HG03064 (cell line): ENCODE measurements around the gene CADPS.

ENCODE experiments used
- ATAC-seq: cut with Tn5 transposase; IDR thresholded peaks from one replicate; pipeline ENCODE4 v1.9.1; 2021; ENCODE audit warnings: low read depth; ENCODE audit not compliant: unreplicated experiment

CADPS gene

DNA sequence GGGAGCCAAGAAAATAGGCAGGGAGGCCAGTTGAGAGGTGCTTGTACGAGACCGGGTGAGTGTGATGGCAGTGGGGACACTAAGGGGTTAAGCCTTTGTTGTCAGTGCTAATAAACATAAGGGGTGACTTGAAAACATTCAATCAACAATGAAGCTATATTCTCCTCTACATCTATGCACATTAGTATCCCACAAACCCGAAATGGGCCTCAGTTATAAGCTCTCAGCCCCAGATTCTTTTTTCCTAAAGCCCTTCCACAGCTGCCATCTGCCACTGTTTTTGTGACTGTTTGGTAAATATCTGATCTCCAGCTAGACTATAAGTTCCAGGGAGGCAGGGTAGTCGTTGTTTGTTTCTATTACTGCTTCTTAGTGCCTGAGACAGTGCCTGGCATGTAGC is 118.2 kb downstream of the CADPS start:
- ATAC-seq: no peak

DNA sequence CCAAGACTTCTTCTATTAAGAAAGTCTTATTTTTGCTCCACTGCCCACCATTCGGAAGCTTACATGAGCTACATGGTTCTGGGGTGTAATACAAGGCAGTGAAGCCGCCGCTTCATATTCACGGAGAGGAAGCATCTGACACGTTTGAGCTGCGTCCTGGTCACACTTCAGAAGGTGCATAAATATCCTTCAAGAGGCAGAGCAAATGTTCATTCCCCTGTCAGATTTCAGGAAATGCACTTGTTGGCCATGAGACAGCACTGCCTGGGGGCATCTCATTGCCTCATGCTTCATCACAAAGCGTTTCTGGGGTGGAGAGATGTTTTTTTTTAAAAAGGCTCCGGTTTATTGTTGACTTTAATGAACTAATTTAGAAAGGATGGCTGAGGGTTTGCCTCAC is 119.9 kb downstream of the CADPS start:
- ATAC-seq: no peak

DNA sequence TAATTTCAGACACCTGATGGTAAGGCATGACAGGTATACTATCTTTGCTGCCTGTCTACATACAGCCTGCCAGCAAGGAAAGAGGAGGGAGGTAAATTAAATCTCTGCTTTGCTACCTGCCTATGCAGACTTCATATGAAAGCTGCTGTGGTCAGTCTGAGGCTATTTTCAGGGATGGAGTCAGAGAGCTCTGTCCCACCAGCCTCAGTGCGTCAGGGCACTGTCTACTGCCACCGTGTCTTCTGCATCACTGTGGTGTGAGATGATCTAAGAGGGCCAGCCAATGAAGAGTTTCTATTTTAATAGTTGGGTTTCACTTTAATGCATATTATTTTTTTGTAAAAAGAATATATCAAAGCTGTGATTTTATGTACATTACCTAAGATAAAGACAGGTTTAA is 125.6 kb downstream of the CADPS start:
- ATAC-seq: no peak

DNA sequence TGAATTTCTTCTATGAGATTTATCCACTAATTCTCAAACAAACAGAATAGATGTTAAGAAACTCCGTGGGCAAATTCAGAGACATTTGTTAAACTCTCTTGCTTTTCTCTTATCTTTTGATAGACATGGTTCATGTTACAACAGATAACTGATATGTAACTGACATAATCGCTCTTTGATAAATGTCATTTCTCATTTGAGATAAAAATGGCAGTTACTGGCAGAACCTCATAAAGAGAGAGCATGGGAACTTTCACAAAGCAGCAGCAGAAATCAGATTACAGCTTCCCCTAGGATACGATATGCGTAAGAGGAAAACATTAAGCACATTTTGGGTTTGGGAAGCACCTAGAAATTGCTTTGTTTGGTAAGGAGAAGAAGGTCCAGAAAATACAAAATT is 126.1 kb downstream of the CADPS start:
- ATAC-seq: no peak

DNA sequence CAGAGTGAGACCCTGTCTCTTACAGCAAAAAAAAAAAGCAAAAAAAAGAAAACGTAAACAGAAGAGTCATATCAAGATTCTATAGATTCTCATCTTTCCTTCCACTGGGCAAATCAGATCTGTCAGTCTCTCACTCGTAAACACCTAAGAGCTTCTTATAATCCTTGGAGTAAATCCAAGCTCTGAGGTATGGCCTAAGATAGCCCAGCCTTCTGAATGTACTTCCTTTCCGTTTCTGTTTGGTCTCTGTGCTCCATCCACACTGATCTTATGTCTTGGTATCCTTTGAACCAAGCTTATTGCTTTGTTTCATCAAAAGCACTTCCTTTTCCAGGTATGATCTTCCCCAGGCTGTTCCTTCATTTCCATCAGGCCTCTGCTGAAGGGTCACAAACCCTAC is 137.8 kb downstream of the CADPS start:
- ATAC-seq: no peak

DNA sequence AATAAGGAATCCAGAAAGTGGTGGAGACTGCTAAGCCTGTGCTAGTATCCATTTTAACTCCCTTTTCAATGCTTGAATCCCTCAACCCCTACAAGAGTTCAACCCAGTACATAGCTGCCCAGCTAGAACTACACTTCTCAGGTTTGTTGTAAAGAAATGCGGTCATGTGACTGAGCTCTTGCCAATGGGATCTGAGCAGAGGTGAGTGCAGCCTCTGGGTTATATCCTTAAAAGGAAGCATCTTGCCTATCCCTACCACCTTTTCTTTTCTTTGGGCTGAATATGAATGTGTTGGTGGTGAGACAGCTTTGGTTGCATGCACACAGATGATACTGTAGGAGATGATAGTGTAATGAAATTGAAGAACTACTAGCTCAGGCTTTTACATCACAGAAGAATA is 139.7 kb downstream of the CADPS start:
- no peak for ATAC-seq

DNA sequence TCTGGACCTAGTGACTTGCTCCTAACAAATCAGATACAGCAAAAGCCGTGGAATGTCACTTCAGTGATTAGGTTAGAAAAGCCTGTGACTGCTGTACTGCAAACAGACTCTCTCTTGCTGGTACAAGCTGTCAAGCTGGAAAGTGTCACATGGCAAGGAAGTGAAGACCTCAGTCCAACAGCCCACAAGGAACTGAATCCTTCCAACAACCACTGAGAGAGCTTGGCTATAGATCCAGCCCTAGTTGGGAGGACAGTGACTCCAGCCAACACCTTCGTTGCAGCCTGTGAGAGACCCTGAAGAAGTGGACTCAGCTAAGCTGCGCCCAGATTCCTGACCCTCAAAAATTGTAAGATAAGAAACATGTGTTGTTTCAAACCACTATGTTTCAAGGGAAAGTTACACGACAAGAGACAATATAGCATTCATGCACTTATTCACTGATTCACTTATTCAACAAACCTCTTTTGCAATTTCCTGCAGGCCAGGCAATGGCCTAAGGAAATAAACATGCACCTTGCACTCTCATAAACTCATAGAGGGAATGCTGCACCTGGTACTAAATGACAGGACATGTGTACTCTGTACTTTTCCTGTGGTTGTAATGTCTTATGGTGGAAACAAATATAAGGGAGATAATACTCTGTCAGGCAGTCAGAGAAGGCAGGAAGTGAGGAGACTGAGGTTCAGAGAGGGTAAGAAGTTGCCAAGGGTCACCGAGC is 142.9 kb downstream of the CADPS start:
- no peak for ATAC-seq

DNA sequence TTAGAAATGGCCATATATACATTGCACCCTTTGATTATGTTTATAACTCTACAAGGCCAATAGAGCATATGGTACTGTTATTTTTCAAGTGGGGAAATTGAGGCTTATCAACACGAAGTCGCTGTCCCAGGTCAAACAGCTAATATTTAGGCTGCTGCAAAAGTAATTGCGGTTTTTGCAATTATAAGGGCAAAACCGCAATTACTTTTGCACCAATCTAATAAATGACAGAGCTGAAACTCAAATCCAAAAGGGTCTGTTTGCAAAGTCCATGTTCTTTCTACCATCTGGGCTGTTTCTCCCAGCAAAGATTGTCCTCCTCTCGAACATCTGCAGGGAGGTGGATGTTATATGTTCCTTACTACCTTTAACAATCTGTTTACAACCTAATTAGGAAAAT is 147.2 kb downstream of the CADPS start:
- no peak for ATAC-seq

DNA sequence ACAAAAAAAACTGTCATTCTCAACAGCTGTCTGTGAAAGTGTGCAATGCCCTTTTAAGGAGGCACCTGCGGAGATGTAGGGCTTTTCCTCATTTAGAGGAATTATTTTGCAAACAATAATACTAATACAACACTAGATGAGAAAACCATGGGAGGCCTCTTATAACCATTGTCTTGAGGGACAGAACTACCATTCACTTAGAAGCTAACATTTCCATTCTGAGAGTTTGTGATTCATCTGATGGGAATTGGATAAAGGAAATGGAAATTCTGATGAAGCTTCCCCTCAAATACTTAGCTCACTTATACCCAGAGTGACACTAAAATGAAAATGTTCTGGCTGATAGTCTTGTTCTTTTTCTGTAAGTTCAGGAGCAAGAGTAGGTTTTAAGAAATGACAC is 147.7 kb downstream of the CADPS start:
- no peak for ATAC-seq

DNA sequence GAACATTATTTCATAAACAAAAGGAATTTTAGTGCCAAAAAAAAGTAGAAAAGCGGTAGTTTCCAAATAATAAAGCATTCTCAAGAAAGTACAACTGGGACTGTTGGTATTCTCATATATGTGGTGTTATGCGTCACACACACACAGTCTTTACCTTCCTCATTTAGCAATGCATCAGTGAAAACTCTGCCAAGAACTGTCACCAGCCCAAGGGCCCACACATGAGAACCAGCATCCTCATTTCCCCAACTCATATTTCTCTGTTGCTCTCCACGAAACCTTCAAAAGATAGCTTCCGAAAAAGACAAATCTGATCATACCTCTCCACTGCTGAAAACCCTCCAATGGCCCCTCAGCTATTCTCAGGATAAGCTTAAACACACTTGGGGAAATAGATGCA is 150.7 kb downstream of the CADPS start:
- ATAC-seq: no peak

DNA sequence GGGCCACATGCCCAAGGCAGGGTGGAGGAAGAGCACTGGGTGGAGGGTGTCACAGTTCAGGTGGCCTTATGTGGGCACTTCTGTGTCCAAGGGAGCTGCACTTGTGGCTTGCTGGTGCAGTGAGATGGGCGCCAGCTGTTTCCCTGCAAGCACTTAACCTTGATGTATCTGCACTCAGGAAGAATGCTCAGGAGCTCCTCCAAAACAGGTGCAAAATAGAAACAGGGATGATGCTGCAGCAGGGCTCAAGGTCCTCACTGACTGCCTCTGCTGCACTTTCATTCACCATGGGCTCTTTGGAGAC is 151.3 kb downstream of the CADPS start:
- no peak for ATAC-seq

DNA sequence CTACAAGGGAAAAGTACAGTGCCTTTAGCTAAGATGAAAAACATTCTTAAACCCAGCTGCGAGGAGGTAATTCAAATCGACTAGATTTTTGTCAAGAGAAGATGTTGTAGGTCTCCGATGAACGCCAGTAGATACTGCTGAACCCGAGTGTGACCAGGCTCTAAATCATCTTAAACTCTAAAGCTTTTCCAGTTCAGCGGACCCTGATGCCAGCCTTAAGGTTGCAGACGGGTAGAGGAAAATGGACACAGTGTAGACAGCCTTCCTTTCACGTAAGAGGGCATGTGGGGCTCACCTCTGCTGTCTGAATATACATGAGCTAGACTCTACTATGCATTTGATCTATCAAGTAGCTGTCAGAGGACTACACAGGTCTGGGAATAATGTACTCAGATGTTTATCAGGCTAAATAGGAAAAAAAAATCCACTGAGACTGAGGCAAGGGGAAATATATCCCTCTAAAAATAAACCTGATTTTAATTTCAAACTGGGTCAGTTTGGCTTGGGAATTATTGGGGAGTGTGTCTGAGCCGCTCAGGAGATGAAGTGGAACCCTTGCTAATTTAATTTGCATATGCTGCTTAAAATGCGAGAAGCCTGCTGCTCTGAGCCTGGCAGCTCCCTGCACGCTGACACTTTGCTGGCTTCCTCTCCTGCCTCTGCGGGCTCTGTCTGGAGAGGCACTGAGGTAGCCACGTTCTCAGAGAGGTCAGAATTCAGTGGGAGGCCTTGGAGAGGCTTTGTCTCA is 151.9 kb downstream of the CADPS start:
- no peak for ATAC-seq

DNA sequence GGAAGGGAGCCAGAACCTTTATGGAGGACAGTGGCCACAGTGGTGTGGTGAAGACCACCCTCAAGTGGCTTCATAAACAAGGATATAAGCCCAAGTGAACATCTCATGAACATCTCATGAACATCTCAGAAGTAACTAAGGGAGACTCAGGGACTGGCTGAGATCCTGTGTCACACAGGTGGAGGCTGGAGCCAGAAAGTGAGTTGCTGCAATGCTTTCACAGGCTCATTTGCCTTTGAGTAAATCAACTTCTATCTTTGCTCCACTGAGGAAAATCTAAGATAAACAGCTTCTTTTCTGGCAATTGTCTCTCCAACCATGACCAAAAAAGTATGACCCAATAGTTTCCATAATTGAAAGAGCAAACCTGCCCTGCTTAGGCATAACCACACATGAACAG is 152.9 kb downstream of the CADPS start:
- no peak for ATAC-seq

DNA sequence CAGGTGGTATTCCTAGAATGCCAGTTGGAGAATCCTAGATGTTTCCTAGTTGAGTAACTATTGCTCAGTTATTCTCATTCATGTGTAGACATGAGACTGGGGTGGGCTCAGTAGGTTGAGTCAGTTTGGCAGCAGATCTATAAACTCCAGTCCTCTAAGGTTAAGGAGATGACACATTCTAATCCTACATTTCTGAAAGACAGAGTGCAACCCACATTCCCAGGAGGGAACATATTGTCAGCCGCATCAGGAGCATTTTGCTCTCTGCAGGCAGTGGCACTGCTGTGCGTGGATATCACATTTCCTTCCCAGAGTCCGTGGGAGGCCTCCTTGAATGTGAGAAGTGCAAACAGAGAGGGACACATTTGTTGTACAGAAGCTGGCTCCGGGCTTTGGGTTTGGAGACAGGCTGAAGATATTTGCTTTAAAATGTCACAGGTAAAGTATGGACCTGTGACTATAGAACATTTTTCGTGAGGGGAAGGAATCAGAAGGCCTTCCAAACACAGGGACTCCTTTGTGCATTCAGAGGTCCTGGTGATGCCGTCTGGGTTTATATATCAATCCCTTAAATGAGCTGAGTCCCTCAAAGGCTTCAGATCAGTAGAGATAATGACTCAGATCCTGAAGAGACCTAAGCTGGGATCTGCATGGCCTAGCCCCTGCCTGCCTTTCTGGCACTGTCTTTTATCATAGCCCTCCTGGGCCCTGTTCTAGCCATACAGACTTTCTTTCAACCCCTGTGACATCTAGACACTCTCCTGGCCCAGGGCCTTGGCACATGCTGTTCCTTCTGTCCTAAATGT is 156.5 kb downstream of the CADPS start:
- ATAC-seq: no peak

DNA sequence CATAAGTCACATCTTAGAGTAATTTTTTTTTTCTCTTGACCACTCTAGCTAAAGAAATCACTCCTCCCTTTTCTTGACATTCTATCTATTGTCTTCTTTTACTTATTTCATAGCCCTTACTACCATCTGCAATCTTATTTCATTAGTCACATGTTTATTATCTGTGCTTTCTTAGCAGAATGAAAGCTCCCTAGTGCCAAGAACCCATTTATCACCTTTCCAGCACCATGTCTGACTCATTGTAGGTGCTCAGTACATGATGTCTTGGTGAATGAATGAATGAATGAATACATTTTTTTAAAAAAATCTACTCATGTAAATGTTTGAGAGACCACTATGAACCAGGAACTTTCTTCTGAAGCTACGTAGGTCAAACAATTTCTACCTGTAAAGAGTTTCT is 157.2 kb downstream of the CADPS start:
- no peak for ATAC-seq

DNA sequence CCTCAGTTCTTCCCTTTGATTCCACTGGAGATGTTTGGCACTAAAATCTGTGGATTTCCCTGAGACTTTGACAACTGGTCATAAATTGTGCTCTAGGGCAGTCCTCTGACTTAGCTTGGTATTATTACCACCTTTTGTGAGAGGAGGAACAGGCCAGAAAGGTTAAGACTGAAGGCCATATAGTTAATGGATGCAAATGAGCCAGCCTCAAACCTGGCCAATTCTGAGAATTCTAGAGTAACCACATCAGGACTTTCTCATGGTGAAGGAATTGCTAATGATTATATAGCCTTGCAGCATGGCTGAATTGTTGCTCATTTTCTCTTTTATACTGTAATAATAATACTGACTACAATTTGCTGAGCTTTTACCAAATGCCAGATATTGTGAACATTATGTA is 162.5 kb downstream of the CADPS start:
- no peak for ATAC-seq

DNA sequence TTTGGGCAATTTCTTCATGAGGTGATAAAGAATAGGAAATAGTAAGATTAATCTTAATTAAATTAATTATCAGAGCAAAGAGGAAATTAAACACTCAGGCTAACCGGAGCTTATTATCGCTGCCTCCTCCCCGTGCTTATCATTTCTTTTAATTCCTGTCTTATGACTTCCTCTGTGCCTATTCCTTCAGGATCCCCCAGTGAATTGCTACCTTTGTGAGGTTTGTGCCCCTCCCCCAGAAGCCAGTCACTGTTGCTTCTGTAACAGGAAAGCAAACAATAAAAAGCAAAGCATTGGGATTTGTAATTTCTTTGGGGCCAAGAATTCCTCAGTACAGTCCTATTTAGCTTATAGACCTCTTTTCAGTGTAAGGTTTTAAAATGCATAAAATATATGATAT is 164.5 kb downstream of the CADPS start:
- no peak for ATAC-seq

DNA sequence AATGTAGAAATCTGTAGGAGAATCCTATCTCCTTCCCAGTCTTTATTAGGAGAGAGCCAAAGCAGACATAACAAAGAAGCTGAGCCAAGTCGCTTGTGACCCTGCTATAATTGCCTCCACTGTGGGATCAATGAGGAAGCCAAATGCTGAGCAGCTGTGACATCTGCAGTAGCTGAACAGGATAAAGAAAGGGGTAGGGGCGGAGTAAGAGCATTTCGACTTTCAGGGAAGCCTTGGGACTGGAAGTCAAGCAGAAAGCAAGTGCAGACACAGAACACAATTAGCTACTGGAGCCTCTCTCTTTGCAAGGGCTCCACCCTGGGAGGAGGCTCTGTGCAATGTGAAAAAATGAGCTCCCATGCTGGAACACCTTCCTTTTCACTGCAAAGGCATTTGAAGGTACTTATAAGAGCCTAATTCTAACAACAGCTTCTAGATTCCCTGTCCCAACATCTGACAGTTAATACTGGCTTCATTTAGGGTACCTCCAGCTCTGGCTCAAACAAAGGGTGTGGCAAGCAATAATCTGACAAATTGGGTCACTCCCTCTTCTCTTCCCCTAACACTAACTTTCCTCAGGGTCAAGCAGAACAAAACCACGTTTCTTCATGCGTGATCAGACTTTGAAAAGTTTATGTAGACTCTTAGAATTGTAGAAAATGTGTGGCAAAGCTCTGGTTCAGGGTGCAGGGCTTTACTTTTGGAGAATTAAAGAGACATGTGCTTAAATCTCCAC is 166.4 kb downstream of the CADPS start:
- no peak for ATAC-seq

DNA sequence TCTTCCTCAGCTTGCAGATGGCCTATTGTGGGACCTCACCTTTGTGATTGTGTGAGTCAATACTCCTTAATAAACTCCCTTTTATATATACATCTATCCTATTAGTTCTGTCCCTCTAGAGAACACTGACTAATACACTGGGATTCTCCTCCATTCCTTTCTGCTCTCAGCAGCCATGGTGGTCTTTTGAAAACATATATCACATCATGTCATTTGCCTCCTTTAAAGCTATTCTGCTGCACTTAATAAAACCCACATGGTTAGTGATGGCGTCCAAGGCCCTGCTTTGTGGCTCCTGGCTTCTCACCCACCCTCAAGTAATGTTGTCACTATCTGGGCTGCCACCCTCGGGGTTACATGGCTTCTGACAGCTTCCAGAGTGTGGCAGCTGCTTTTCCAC is 169.5 kb downstream of the CADPS start:
- no peak for ATAC-seq

DNA sequence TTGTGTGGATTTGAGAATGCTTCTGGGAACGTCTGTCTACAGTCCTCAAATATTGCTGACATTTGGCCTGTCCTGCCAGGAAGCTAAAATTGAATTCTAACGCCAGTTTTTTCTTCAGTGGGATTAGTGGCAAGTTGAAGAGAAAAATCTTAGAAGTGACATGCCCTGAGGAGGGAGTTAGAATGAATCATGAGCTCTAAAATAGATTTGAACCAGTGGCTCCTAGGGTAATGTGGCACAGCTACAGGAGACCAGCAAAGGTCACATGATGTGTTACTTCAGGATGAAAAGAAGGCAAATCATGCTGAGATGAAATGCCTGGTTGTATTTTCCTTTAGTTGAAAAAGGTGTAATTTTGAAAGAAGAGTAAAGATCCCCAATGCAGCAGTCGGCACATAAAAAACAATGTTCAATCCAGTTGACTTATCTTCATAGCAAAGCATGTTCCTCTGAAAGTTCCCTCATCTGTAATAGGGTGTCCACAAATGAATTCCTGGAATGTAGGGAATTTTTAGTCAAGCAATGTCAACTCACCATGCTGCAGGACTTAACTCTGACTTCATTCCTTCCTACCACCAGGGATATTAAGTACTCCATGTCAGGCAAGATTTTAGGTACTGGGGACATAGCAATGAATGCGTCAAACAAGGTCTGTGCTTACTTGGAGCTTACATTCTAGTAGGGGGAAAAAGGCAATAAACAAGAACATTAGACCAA is 171.6 kb downstream of the CADPS start:
- ATAC-seq: no peak
